MCF 10A (cell line): ENCODE data around the gene NR1H2. TPM values are rescaled to one million over a fixed set of nuclear protein-coding genes. Genes with fewer than 3 reads are reported as not detected.

Source experiments
- BruUV-seq: library from RNA; stranded (reverse); fragments of 400-500 nt; replicated peaks from 2 replicates; lab custom pipeline; 2021; lab: Mats Ljungman, UMichigan
- CTCF ChIA-PET: fragments of 300-600 bp; sonication (Branson Sonifier 250); formaldehyde crosslinking; extraction: SDS; loops from one replicate; lab custom pipeline; 2021; ENCODE audit warnings: antibody characterized with exemption, inconsistent platforms; lab: Yijun Ruan, JAX
- POLR2A ChIA-PET: fragments of 300-600, 350-650 bp; sonication (Branson Sonifier 250); formaldehyde crosslinking; extraction: SDS; loops from one replicate; lab custom pipeline; 2020; ENCODE audit warnings: antibody characterized with exemption, inconsistent platforms; lab: Yijun Ruan, JAX
- DNase-seq: peaks from one replicate; pipeline ENCODE4 v3.0.0-alpha.2; 2018; ENCODE audit not compliant: unreplicated experiment
- H3K27ac Mint-ChIP-seq: one replicate; pipeline ENCODE4 v1.8.0; 2022; ENCODE audit warnings: mild to moderate bottlenecking, low read depth, mixed read lengths; ENCODE audit not compliant: unreplicated experiment
- H3K27me3 Mint-ChIP-seq: one replicate; pipeline ENCODE4 v1.8.0; 2022; ENCODE audit warnings: mixed read lengths; ENCODE audit not compliant: insufficient read depth, unreplicated experiment
- H3K36me3 Mint-ChIP-seq: one replicate; pipeline ENCODE4 v1.8.0; 2022; ENCODE audit warnings: mild to moderate bottlenecking, moderate library complexity, mixed read lengths; ENCODE audit not compliant: insufficient read depth, unreplicated experiment
- H3K4me1 Mint-ChIP-seq: one replicate; pipeline ENCODE4 v1.8.0; 2022; ENCODE audit warnings: mixed read lengths; ENCODE audit not compliant: insufficient read depth, unreplicated experiment
- H3K4me3 Mint-ChIP-seq: one replicate; pipeline ENCODE4 v1.8.0; 2022; ENCODE audit warnings: mild to moderate bottlenecking, moderate library complexity, mixed read lengths; ENCODE audit not compliant: unreplicated experiment
- H3K9me3 Mint-ChIP-seq: one replicate; pipeline ENCODE4 v1.8.0; 2022; ENCODE audit warnings: mixed read lengths; ENCODE audit not compliant: unreplicated experiment
- CTCF ChIP-seq: fragments of 200-600 bp; IDR thresholded peaks from one replicate; pipeline ENCODE4 v1.8.0; 2022; ENCODE audit warnings: antibody characterized with exemption, mild to moderate bottlenecking; ENCODE audit not compliant: unreplicated experiment
- intact Hi-C: fragments of 100-400 bp; cut with micrococcal nuclease; formaldehyde crosslinking; loops from 2 replicates; pipeline ENCODE4 v1.14.1; 2022
- total RNA-seq: library from RNA; stranded (reverse); gene quantifications from 2 replicates; pipeline ENCODE4 v1.2.3, GENCODE V29; 2022

The NR1H2 gene
- total RNA-seq, 1 experiment from 2014 or later = 62.0 TPM

- intact Hi-C loops = no loop called here
- H3K4me3 Mint-ChIP-seq = no peak overlapping the region
- ChIA-PET POLR2A (no interaction called here), CTCF (interaction anchor here (0.6 kb wide), 1 partner anchor 1768 kb away, joined by 3 read pairs; no protein-coding TSS in a partner anchor)
- no peak for DNase-seq
- no peaks in the 10 kb centered on the region for H3K36me3 Mint-ChIP-seq
- no peaks in the 10 kb centered on the region for H3K9me3 Mint-ChIP-seq
- no TSS peak for BruUV-seq
- no peak overlapping the region for H3K27ac Mint-ChIP-seq
- H3K27me3 Mint-ChIP-seq = peaks cover 15% of the 10 kb centered on the region
- H3K4me1 Mint-ChIP-seq = no peaks in the 10 kb centered on the region
- no peak for TF ChIP-seq CTCF
Observed at GRCh38 chr19:50419580-50420035, 43.4 kb downstream of the NR1H2 start.

GRCh38 chr19:50420127-50420526 is 43.9 kb downstream of the NR1H2 start:
- POLR2A ChIA-PET = no interaction called here
- Mint-ChIP-seq H3K4me3 (no peak overlapping the region), H3K27me3 (peaks cover 15% of the 10 kb centered on the region), H3K4me1 (no peaks in the 10 kb centered on the region), H3K27ac (no peak overlapping the region), H3K36me3 (no peaks in the 10 kb centered on the region), H3K9me3 (no peaks in the 10 kb centered on the region)
- DNase-seq = no peak
- CTCF ChIA-PET = no interaction called here
- TF ChIP-seq CTCF = no peak
- BruUV-seq = no TSS peak
- intact Hi-C loops = no loop called here

- no peak for DNase-seq
- peaks cover 15% of the 10 kb centered on the region for H3K27me3 Mint-ChIP-seq
- no peaks in the 10 kb centered on the region for H3K4me1 Mint-ChIP-seq
- no peak for TF ChIP-seq CTCF
- H3K9me3 Mint-ChIP-seq = no peaks in the 10 kb centered on the region
- no peak overlapping the region for H3K27ac Mint-ChIP-seq
- ChIA-PET CTCF (no interaction called here), POLR2A (no interaction called here)
- intact Hi-C loops = no loop called here
- BruUV-seq = no TSS peak
- no peaks in the 10 kb centered on the region for H3K36me3 Mint-ChIP-seq
- H3K4me3 Mint-ChIP-seq = no peak overlapping the region
Observed at GRCh38 chr19:50420808-50421207, 44.6 kb downstream of the NR1H2 start.

- no TSS peak for BruUV-seq
- Mint-ChIP-seq H3K4me1 (no peaks in the 10 kb centered on the region), H3K4me3 (no peak overlapping the region), H3K27ac (no peak overlapping the region), H3K27me3 (peaks cover 15% of the 10 kb centered on the region), H3K36me3 (no peaks in the 10 kb centered on the region), H3K9me3 (no peaks in the 10 kb centered on the region)
- DNase-seq = no peak
- CTCF ChIA-PET = interaction anchor here (0.7 kb wide), 1 partner anchor 55 kb away, joined by 4 read pairs; no protein-coding TSS in a partner anchor
- no peak for TF ChIP-seq CTCF
- POLR2A ChIA-PET = no interaction called here
- intact Hi-C loops = no loop called here
Observed at GRCh38 chr19:50422397-50423278, 46.4 kb downstream of the NR1H2 start.
